IMR-90 (cell line): ENCODE measurements around the gene SMARCA2.

Experiments used
- CEBPB ChIP-seq: IDR thresholded peaks from 2 replicates; pipeline ENCODE4 v1.6.1; 2012; ENCODE audit warnings: low read depth, low read length, improper control_type of control experiment
- MXI1 ChIP-seq: IDR thresholded peaks from 2 replicates; pipeline ENCODE4 v1.6.1; 2012; ENCODE audit warnings: low read depth, mild to moderate bottlenecking, low read length, moderate library complexity, borderline replicate concordance
- NFE2L2 ChIP-seq: fragments of 150-350 bp; IDR thresholded peaks from 2 replicates; pipeline ENCODE4 v1.6.1; 2016; ENCODE audit warnings: low read depth, mild to moderate bottlenecking, low read length
- POLR2A ChIP-seq: IDR thresholded peaks from 2 replicates; pipeline ENCODE4 v1.6.1; 2012; ENCODE audit warnings: mild to moderate bottlenecking, low read depth, low read length
- RAD21 ChIP-seq: IDR thresholded peaks from 2 replicates; pipeline ENCODE4 v1.6.1; 2012; ENCODE audit warnings: low read length, improper control_type of control experiment
- RFX5 ChIP-seq: IDR thresholded peaks from 2 replicates; pipeline ENCODE4 v1.8.0; 2012; ENCODE audit warnings: low read depth, mild to moderate bottlenecking, low read length, moderate library complexity
- SMC3 ChIP-seq: fragments of 150-350 bp; IDR thresholded peaks from 2 replicates; pipeline ENCODE4 v1.6.1; 2016; ENCODE audit warnings: low read depth, mild to moderate bottlenecking, antibody characterized with exemption, low read length, moderate library complexity
- TF ChIP-seq, protein P1 (sequence below): conservative IDR thresholded peaks from 2 replicates; pipeline ENCODE4 v1.5.1; 2012; ENCODE audit warnings: mild to moderate bottlenecking, low read depth, low read length, improper control_type of control experiment
- TF ChIP-seq, protein P2 (sequence below): fragments of 150-350 bp; IDR thresholded peaks from 2 replicates; pipeline ENCODE4 v1.6.1; 2017; ENCODE audit warnings: mild to moderate bottlenecking, antibody characterized with exemption, low read length, low read depth

DNA sequence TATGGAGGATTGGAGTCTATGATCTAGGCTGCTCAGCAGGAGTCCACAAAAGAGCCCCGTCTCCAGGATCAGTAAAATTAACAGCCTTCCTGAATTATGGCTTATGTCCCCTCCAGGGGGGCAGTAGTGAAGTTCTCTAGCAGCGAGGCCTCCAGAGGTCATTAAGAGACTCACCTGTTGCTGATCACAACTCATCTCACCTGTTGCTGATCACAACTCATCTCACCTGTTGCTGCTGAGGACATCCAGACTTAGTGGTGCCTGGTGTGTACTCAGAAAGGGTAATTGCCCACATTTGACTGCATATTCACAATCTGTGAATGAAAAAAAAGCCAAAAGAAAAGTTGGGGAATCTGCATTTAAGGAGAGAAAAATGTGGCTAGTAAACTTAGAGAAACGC is 129.5 kb downstream of the SMARCA2 start:
- TF ChIP-seq, protein P1, sequence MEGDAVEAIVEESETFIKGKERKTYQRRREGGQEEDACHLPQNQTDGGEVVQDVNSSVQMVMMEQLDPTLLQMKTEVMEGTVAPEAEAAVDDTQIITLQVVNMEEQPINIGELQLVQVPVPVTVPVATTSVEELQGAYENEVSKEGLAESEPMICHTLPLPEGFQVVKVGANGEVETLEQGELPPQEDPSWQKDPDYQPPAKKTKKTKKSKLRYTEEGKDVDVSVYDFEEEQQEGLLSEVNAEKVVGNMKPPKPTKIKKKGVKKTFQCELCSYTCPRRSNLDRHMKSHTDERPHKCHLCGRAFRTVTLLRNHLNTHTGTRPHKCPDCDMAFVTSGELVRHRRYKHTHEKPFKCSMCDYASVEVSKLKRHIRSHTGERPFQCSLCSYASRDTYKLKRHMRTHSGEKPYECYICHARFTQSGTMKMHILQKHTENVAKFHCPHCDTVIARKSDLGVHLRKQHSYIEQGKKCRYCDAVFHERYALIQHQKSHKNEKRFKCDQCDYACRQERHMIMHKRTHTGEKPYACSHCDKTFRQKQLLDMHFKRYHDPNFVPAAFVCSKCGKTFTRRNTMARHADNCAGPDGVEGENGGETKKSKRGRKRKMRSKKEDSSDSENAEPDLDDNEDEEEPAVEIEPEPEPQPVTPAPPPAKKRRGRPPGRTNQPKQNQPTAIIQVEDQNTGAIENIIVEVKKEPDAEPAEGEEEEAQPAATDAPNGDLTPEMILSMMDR, result no peak
- TF ChIP-seq NFE2L2, result no peak
- no peak for TF ChIP-seq RFX5
- TF ChIP-seq POLR2A, result no peak
- TF ChIP-seq SMC3, result no peak
- no peak for TF ChIP-seq MXI1
- TF ChIP-seq CEBPB, result no peak
- TF ChIP-seq RAD21, result no peak
- TF ChIP-seq, protein P2, sequence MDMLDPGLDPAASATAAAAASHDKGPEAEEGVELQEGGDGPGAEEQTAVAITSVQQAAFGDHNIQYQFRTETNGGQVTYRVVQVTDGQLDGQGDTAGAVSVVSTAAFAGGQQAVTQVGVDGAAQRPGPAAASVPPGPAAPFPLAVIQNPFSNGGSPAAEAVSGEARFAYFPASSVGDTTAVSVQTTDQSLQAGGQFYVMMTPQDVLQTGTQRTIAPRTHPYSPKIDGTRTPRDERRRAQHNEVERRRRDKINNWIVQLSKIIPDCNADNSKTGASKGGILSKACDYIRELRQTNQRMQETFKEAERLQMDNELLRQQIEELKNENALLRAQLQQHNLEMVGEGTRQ, result no peak
